ENCODE results near the gene GOLGA2.

DNA sequence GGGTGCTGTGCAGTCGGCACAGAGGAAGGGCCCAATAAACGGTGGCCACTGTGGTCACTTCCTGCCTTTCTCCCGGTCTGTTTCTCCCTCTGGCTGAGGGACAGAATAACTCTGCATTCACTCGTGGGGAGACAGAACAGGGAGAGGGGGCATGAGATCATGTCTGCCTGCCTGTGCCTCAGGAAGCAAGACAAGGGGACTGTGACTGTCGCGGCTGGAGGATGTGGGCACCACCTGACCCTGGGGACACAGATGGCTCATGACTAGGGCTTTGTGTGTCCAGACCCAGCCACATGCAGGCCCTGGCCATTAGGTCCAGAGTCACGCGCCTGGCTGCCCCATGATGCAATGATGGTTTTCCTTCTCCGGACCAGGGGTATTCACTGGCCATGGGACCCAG lies 40.6 kb upstream of the GOLGA2 start:
- TF ChIP-seq, protein P1, sequence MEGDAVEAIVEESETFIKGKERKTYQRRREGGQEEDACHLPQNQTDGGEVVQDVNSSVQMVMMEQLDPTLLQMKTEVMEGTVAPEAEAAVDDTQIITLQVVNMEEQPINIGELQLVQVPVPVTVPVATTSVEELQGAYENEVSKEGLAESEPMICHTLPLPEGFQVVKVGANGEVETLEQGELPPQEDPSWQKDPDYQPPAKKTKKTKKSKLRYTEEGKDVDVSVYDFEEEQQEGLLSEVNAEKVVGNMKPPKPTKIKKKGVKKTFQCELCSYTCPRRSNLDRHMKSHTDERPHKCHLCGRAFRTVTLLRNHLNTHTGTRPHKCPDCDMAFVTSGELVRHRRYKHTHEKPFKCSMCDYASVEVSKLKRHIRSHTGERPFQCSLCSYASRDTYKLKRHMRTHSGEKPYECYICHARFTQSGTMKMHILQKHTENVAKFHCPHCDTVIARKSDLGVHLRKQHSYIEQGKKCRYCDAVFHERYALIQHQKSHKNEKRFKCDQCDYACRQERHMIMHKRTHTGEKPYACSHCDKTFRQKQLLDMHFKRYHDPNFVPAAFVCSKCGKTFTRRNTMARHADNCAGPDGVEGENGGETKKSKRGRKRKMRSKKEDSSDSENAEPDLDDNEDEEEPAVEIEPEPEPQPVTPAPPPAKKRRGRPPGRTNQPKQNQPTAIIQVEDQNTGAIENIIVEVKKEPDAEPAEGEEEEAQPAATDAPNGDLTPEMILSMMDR (conservative IDR thresholded peaks at IDR 0.05; ENCODE audit: low read depth, low read length): no peak
- TF ChIP-seq POLR2A (IDR thresholded peaks at IDR 0.05; ENCODE audit: low read depth, low read length) (no peak), SMC3 (IDR thresholded peaks at IDR 0.05; ENCODE audit: low read depth, low read length) (no peak), RFX5 (IDR thresholded peaks at IDR 0.05; ENCODE audit: low read depth, low read length) (no peak), CEBPB (IDR thresholded peaks at IDR 0.05; ENCODE audit: low read depth, low read length) (no peak), RCOR1 (IDR thresholded peaks at IDR 0.05; ENCODE audit: insufficient replicate concordance, low read length) (no peak), RAD21 (IDR thresholded peaks at IDR 0.05; ENCODE audit: low read length) (no peak), FOS (IDR thresholded peaks at IDR 0.05; ENCODE audit: low read depth, low read length) (no peak), MXI1 (IDR thresholded peaks at IDR 0.05; ENCODE audit: borderline replicate concordance, low read depth, low read length) (no peak), MAFK (IDR thresholded peaks at IDR 0.05; ENCODE audit: low read depth, low read length) (no peak)
- TF ChIP-seq, protein P2, sequence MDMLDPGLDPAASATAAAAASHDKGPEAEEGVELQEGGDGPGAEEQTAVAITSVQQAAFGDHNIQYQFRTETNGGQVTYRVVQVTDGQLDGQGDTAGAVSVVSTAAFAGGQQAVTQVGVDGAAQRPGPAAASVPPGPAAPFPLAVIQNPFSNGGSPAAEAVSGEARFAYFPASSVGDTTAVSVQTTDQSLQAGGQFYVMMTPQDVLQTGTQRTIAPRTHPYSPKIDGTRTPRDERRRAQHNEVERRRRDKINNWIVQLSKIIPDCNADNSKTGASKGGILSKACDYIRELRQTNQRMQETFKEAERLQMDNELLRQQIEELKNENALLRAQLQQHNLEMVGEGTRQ (IDR thresholded peaks at IDR 0.05; ENCODE audit: low read depth, low read length): no peak
